ENCODE data around the gene ASB6.

ASB6 gene, protein sequence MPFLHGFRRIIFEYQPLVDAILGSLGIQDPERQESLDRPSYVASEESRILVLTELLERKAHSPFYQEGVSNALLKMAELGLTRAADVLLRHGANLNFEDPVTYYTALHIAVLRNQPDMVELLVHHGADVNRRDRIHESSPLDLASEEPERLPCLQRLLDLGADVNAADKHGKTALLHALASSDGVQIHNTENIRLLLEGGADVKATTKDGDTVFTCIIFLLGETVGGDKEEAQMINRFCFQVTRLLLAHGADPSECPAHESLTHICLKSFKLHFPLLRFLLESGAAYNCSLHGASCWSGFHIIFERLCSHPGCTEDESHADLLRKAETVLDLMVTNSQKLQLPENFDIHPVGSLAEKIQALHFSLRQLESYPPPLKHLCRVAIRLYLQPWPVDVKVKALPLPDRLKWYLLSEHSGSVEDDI

DNA sequence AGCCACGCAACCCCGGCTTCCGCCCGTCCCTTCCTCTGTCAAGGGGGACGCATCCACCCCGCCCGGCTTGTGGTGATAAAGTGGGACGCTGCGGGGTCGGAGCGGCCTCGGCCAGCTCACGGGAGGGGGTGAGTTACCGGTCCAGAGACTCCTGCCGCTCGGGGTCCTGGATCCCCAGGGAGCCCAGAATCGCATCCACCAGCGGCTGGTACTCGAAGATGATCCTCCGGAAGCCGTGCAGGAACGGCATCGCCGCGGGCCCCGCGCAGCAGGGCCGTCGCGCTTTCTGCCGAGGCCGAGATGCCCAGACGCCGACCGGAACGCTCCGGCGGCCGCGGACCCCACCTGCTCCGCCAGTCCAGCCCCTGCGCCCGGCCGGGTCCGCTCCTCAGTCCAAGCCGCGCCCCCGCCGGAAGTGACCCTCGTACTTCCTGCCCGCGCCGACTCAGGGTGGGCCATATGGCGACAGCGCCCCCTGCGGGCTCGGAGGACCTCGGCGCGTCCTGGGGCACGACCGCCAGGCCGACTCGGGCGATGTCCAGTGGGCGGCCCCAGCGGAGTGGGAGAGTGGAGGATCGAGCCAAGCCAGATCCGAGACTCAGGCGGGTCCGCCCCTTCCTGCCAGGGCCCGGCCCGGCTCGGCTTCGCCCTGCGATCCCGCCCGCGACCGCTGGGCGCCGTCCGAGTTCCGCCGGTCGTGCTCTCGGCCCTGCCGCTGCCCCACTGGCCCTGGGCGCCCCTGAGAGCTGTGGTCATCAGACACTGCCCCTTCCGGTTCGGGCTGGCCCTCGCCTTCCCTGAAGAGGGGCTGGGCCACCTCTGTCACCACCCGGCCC, at the start of gene ASB6:
TSS of gene ASB6 (minus strand) at position 402 of the 836 bp plus-strand sequence. CDS start at position 250, 152 bp downstream.
- peak; percentile 90 for DNase-seq (ENCODE audit: low read depth)
- TF ChIP-seq CTCF (IDR thresholded peaks at IDR 0.05; ENCODE audit: control insufficient read depth, extremely low read depth, insufficient read depth), result peak; percentile 86
- H3K4me3 ChIP-seq (ENCODE audit: low read depth, low read length), result peak within 1 kb of the TSS; percentile 94

GRCh38 chr9:129688285-129689043, 46.5 kb upstream of the ASB6 start:
- no peak overlapping the region for H3K4me3 ChIP-seq (ENCODE audit: low read depth, low read length)
- DNase-seq (ENCODE audit: low read depth), result no peak
- TF ChIP-seq CTCF (IDR thresholded peaks at IDR 0.05; ENCODE audit: control insufficient read depth, extremely low read depth, insufficient read depth), result no peak

GRCh38 chr9:129687391-129687790, 45.4 kb upstream of the ASB6 start:
- no peak for DNase-seq (ENCODE audit: low read depth)
- TF ChIP-seq CTCF (IDR thresholded peaks at IDR 0.05; ENCODE audit: control insufficient read depth, extremely low read depth, insufficient read depth), result no peak
- no peak overlapping the region for H3K4me3 ChIP-seq (ENCODE audit: low read depth, low read length)

GRCh38 chr9:129686736-129687135, 44.8 kb upstream of the ASB6 start:
- no peak overlapping the region for H3K4me3 ChIP-seq (ENCODE audit: low read depth, low read length)
- no peak for TF ChIP-seq CTCF (IDR thresholded peaks at IDR 0.05; ENCODE audit: control insufficient read depth, extremely low read depth, insufficient read depth)
- no peak for DNase-seq (ENCODE audit: low read depth)

DNA sequence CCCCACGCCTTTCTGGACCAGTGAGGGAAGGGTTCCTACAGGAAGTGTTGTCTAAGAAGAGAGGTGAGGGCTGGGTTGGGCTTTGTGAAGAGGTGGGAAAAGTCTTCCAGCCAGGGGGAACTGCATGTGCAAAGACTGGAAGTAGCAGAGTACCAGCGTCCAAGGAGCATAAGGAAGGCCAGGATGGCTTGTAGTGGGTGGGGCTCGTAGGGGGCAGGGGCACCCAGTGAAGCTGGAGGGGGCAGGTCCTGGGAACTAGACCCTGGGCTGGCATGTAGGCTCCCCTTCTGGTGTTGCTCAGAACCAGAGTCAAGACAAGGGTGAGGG, 43.9 kb upstream of the ASB6 start:
- no peak for TF ChIP-seq CTCF (IDR thresholded peaks at IDR 0.05; ENCODE audit: control insufficient read depth, extremely low read depth, insufficient read depth)
- H3K4me3 ChIP-seq (ENCODE audit: low read depth, low read length), result no peak overlapping the region
- no peak for DNase-seq (ENCODE audit: low read depth)

GRCh38 chr9:129685220-129685932, 43.4 kb upstream of the ASB6 start:
- DNase-seq (ENCODE audit: low read depth), result no peak
- no peak overlapping the region for H3K4me3 ChIP-seq (ENCODE audit: low read depth, low read length)
- no peak for TF ChIP-seq CTCF (IDR thresholded peaks at IDR 0.05; ENCODE audit: control insufficient read depth, extremely low read depth, insufficient read depth)

All from LNCaP clone FGC (cell line).